ENCODE measurements around the gene POU6F2.
"Not testable (repeated sequence)": the region's sequence is repeated elsewhere in the genome, so short reads cannot be mapped to it uniquely, and the experiment has no call there.

POU6F2 gene

GRCh38 chr7:39367451-39367850 lies 389.7 kb downstream of the POU6F2 start:
- DNase-seq = no peak

DNA sequence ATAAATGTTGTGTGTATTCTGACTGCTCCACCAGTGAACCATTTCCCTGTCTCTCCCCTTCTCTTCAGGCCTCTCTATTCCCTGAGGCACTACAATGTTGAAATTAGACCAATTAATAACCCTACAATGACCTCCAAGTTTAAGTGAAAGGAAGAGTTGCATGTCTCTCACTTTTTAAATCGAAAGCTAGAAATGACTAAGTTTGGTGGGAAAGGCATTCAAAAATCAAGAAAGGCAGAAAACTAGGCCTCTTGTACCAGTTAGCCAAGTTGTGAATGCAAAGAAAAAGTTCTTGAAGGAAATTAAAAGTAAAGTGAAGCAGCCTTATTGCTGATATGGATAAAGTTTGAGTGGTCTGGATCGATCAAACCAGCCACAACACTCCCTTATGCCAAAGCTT lies 390.2 kb downstream of the POU6F2 start:
- DNase-seq = no peak

DNA sequence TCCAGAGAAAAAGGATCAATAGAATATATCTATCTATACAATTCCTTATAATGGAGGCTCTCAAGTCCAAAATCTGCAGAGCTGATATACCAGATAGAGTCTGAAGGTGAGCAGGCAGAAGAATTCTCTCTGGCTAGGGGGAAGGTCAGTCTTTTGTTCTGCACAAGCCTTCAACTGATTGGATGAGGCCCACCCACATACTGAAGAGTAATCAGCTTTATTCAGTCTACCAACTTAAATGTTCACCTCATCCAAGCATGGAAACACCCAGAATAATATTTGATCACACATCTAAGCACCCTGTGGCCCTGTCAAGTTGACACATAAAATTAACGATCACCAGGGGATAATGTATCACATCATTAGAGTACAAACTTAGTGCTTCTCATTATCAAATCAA lies 394.7 kb downstream of the POU6F2 start:
- DNase-seq = no peak

- DNase-seq = no peak
These were observed 396.8 kb downstream of the POU6F2 start for GRCh38 chr7:39374436-39375040.

GRCh38 chr7:39375047-39375873 lies 397.6 kb downstream of the POU6F2 start:
- no peak for DNase-seq

- DNase-seq = no peak
These were observed 398.1 kb downstream of the POU6F2 start for GRCh38 chr7:39375874-39376190.

GRCh38 chr7:39376881-39377280 lies 399.2 kb downstream of the POU6F2 start:
- DNase-seq = not testable (repeated sequence)

DNA sequence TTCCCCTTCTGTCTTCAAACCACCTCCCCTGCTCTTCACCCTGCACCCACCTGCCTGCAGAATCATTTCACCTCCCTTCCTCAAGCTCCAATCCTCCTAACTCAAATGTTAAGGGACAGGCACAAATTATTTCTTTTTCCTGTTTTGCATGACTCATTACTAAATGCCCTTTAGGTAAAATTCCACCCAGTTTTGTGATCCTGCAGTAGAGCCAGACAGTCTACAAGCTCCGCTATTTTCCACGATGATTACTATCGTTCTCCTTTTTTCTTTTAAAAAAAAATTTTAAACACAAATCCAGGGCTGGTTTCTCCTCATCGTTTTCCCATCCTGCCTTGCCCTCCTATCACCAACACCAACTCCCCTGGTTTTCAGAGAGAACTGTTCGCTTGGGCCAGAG lies 401.7 kb downstream of the POU6F2 start:
- no peak for DNase-seq

DNA sequence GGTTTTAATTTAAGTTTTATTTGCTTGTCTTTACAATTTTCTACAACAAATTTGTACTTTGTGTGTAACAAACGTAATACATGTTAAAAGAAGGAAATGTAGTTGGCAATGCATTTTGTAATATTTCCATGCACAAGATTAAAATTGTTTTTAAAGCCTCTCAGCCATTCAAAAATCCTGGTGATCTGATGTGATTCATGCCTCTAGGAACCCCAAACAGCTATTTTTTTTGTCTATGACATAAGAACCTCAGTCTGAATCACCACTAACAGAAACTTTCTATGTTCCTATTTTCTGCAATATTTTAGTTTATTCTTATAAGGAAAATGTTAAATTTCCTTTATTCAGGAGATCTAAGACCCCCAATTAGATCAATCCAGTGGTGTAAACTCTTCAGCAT lies 405.4 kb downstream of the POU6F2 start:
- DNase-seq = no peak

- no peak for DNase-seq
These were observed 406.7 kb downstream of the POU6F2 start for GRCh38 chr7:39384386-39384785.

DNA sequence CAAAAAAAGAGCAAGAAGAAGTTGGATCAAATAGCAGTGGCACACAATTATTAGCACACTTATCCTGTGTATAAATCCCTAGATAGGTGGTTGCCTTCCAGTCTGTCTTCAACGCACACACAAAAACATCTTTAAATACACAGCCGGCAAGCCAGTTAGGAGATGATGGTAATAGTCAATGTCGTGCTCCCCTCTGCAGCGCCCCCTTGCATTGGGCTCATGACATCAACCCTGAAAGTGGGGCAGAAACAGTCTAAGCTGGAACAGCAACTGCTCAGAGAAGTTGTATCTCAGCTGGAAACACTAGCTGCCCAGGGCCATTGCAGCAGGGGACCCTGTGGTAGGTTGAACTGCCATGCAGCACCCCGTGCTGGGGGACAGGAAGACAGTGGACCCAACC lies 409.0 kb downstream of the POU6F2 start:
- no peak for DNase-seq

DNA sequence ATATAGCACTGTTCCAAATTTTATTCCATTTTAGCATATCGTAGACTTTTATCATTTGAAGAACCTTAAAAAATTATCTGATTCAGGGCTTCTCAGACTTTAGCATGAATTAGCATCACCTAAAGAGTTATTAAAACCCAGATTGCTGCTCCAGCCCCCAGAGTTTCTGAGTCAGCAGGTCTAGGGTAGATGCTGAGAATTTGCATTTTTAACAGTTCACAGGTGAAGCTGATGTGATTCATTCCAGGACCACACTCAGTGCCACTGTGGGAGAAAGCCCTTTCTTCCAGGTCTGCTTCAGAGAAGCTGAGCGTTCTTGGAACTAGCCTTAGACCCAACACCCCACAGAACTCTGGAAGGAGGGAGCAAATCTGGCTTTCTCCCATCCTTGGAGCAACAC lies 414.4 kb downstream of the POU6F2 start:
- no peak for DNase-seq

DNA sequence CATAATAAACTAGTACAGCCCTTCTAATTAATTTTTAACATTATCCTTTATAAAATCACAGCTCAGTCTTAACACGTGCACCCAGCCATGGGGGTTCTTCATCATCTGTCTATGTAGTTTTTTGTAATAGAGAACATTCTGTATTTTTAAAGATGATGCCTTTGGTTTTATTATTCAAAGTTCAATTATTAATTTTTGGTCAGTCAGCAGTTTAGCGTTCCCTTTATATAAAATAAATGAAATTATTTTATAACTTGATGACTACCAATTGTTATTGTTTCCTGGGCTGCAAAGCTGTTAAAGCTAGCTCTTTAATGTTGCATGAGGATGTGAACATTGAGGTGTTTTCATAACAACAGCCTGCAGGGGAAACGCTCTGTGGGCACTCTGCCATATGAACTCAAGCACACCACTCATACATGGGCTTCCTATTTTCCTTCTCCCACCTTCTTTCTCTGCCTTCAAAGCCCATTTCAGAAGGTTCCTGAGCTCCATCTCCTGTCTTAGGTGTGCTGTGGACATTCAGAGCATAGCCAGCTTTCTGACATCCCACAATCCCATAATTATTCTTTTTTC lies 416.5 kb downstream of the POU6F2 start:
- DNase-seq = no peak

DNA sequence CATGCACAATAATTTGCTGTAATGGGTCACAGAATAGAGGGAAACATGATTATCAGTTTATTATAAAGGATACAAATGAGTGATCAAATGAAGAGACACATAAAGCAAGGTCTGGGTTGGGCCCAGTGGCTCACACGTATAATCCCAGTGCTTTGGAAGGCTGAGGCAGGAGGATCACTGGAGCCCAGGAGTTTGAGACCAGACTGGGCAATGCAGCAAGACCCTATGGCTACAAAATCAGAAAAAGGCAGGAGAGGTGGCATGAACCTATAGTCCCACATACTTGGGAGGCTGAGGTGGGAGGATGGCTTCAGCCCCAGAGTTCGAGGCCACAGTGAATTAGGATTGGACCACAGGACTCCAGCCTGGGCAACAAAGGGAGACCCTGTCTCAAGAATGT lies 421.7 kb downstream of the POU6F2 start:
- DNase-seq = no peak

DNA sequence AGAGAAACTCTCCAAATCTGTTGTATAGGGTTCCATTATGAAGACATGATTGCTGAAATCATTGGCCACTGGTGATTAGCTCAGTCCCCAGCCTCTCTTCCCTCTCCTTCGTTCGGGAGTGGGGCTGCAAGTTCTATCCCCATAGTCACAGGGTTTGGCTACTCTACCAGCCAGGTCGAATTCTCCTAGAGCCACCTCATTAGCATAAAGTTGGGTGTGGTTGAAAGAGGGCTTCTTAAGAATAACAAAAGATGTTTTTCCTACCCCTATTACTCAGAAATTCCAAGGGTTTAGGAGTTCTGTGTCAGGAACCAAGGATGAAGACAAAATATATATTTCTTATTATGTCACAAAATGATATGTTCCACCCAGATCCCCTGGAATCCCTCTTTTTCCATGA lies 422.3 kb downstream of the POU6F2 start:
- DNase-seq = no peak

GRCh38 chr7:39400836-39401235 lies 423.1 kb downstream of the POU6F2 start:
- DNase-seq = no peak

DNA sequence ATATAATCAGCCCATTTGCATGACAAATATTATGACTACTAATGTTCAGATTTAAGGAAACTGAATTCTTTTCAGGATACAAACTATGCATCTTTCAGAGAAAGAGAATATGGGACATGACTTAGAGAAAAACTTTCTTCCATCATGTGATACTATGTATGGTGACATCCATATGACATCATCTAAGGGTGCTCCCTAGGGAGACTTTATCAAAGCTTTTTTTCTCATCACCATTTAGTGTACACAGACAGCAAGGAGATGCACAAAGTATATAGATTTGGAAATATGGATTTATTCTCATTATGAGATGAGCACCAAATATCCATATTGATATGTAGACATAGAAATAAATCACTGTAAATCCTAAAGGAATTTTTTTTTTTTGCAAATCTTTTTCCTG lies 424.3 kb downstream of the POU6F2 start:
- no peak for DNase-seq

DNA sequence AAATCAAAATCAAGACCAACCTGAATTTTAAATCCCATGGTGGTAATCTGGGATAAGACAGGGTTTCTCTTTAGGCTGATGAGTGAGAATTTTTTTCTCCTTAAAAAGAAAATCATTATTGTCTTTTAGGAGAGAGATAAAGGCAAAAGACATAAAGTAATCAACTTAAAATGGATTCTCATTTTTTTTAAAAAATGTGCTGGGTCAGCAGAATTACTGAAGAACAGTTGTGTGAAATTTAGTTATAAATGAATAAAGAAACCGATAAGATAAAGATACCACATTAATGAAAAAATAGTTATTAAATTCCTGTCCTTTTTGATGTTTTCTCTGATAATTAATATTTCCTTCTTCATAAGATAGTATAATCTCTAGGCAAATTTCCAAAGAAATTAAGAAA lies 427.2 kb downstream of the POU6F2 start:
- DNase-seq = no peak

DNA sequence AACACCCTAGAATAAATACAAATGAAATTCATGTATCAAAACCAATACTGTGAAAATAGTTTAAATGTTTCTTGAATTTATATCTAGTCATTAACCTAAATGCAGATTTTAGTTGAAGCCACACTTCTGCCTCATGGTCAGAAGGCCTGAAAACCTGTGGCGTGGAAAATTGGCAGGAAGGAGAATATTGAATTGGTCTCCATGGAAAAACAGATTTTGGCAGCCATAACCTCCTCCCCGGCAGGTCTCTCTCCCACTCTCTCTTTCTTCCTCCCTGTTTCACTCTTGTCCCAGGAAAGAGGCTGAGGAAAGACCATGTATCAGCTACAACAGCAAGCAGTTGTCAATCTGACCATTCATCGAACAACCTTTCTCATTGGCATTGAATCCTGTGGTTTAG lies 427.9 kb downstream of the POU6F2 start:
- DNase-seq = no peak

GRCh38 chr7:39406467-39406866 lies 428.8 kb downstream of the POU6F2 start:
- DNase-seq = no peak

DNA sequence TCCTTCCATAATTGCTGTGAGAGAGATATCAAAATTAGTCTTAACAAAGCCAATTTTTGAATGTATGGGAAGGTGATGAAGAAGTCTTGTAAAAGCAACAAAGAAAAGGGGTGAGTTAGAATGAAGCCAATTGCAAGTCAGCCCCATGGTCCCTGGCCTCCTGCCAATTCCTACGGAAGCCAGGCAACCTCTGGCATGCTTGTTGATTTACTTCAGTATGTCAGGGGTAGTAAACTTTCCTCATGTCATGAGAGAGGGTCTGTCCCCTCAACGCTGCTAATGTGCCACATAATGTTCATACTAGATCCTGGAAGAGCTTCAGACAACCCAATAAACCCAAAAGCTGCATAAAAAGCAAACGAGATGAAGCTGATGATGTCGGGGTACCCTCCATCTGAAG lies 429.4 kb downstream of the POU6F2 start:
- DNase-seq = no peak

DNA sequence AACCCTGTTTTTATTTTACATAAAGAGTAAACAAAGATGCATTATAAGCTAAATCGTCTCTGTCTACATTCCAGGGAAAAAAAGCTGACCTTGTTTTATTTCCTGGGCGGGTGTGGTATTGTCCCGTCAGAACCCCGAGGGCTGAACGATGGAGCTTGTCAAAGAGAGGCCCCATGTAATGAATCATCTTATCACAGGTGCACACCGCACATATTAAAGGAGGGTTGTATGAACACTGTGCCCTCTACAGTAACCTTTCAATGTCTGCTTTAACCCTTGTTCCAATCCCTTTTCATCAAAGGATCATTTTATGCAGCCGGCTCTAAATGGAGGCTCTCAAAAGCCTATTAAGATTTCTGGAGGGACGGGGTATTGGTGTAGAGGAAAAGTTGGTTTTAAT lies 430.0 kb downstream of the POU6F2 start:
- DNase-seq = no peak

- no peak for DNase-seq
These were observed 431.2 kb downstream of the POU6F2 start for GRCh38 chr7:39408906-39409305.

GRCh38 chr7:39410582-39410981 lies 432.9 kb downstream of the POU6F2 start:
- no peak for DNase-seq
